ENCODE results near the gene GAREM1.

The GAREM1 gene

GRCh38 chr18:32455361-32455760, 15.3 kb downstream of the GAREM1 start:
- no peak for DNase-seq

GRCh38 chr18:32454593-32454992, 16.1 kb downstream of the GAREM1 start:
- DNase-seq = no peak

- DNase-seq = no peak
These were observed 19.8 kb downstream of the GAREM1 start for GRCh38 chr18:32450874-32451273.

- DNase-seq = no peak
These were observed 20.5 kb downstream of the GAREM1 start for GRCh38 chr18:32450026-32450691.

GRCh38 chr18:32446780-32447179, 23.9 kb downstream of the GAREM1 start:
- no peak for DNase-seq

- no peak for DNase-seq
These were observed 24.8 kb downstream of the GAREM1 start for GRCh38 chr18:32445846-32446245.

- no peak for DNase-seq
These were observed 26.9 kb downstream of the GAREM1 start for GRCh38 chr18:32443706-32444215.

- no peak for DNase-seq
These were observed 27.5 kb downstream of the GAREM1 start for GRCh38 chr18:32443033-32443705.

GRCh38 chr18:32442575-32442974, 28.1 kb downstream of the GAREM1 start:
- no peak for DNase-seq

- DNase-seq = no peak
These were observed 29.1 kb downstream of the GAREM1 start for GRCh38 chr18:32441533-32441932.

- no peak for DNase-seq
These were observed 30.2 kb downstream of the GAREM1 start for GRCh38 chr18:32440518-32440917.

- no peak for DNase-seq
These were observed 30.9 kb downstream of the GAREM1 start for GRCh38 chr18:32439802-32440201.

GRCh38 chr18:32439241-32439640, 31.4 kb downstream of the GAREM1 start:
- DNase-seq = no peak

- DNase-seq = no peak
These were observed 32.5 kb downstream of the GAREM1 start for GRCh38 chr18:32438173-32438572.

- DNase-seq = no peak
These were observed 33.4 kb downstream of the GAREM1 start for GRCh38 chr18:32437100-32437834.

- DNase-seq = no peak
These were observed 34.8 kb downstream of the GAREM1 start for GRCh38 chr18:32435631-32436500.

GRCh38 chr18:32431753-32432152, 38.9 kb downstream of the GAREM1 start:
- DNase-seq = no peak

- no peak for DNase-seq
These were observed 41.3 kb downstream of the GAREM1 start for GRCh38 chr18:32429402-32429801.

GRCh38 chr18:32427084-32427900, 43.4 kb downstream of the GAREM1 start:
- no peak for DNase-seq

- no peak for DNase-seq
These were observed 45.2 kb downstream of the GAREM1 start for GRCh38 chr18:32425466-32425865.

GRCh38 chr18:32424696-32425095, 46.0 kb downstream of the GAREM1 start:
- DNase-seq = no peak

Data from CD4-positive, alpha-beta T cell treated with Interleukin-15 for 1 hour (primary cell).